ENCODE results near the gene BAD. TPM values are rescaled to one million over a fixed set of nuclear protein-coding genes. Genes with fewer than 3 reads are reported as not detected.
"Not testable (repeated sequence)": the region's sequence is repeated elsewhere in the genome, so short reads cannot be mapped to it uniquely, and the experiment has no call there.

The BAD gene
- 10 to 100 TPM; 32.0 to 36.3 TPM for total RNA-seq

DNA sequence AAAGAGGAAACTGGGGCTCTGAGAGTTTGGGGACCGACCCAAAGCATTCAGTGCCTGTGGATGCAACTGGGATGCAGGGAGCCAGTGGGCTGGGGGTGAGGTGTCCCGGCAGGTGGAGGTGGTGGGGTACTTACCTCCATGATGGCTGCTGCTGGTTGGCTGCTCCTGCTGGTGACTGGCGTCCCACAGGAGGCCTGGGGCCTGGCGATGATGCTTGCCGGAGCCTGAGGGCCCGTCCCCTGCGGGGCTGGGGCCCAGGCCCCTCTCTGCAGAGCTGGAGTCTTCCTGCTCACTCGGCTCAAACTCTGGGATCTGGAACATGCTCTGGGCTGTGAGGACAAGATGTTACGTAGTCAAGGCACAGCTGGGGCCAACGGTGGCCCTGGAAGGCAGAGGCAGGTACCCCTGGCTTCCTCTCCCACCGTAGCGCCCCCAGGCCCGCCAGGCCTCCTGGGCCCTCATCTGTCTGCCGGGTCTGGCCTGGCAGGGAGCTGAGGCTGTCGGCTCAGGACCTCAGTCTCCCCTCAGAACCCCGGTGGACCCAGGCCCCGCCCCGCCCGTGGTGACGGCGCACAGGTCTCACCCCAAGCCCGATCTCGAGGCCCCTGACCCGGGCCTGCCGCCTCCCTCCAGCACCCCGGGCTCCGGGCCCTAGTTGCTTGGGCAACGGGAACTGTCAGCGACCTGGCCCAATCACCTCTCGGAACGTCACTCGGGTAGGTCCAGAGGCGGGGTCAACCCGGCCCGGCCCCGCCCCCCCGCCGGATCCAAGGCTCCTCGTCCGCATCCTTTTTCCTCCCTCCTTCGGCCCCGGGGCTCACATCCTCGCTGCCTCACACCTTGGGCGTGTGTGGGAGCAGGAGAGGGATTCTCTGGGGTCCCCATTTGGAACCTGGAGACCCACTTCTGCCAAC is at the start of gene BAD:
BAD (minus strand) TSS at position 618 of the 914 bp plus-strand sequence; CDS start at position 321, 297 bp downstream.
- POLR2A ChIA-PET, result interaction anchor here (0.7 to 3.3 kb wide), 6 partner anchors 14 to 78 kb away, joined by 3 to 20 read pairs (median 4); partner anchors contain the start of genes CATSPERZ, FERMT3, FKBP2 and TRMT112
- CTCF ChIA-PET, result interaction anchor here (0.6 to 3.4 kb wide), 6 partner anchors 11 to 33 kb away, joined by 3 to 26 read pairs (median 6); partner anchors contain the start of genes CATSPERZ and PLCB3

DNA sequence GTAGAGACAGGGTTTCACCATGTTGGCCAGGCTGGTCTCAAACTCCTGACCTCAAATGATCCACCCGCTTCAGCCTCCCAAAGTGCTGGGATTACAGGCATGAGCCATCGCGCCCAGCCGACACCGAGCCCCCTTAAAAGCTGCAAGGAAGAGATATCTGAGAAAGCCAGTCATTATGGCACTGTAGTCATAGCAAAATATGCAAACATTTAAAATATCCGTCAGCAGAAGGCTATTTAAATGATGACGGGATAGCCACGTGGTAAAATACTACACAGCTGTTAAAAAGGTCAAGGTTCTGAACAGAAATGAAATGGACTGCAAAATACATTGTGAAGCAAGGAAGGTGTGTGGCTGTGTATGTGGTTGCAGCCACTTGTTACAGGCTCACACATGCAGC is 49.1 kb upstream of the BAD start:
- CTCF ChIA-PET, result interaction anchor here (1.2 to 1.5 kb wide), 3 partner anchors 16 to 33 kb away, joined by 3 to 5 read pairs (median 3); partner anchors contain the start of gene CATSPERZ
- POLR2A ChIA-PET, result no interaction called here

DNA sequence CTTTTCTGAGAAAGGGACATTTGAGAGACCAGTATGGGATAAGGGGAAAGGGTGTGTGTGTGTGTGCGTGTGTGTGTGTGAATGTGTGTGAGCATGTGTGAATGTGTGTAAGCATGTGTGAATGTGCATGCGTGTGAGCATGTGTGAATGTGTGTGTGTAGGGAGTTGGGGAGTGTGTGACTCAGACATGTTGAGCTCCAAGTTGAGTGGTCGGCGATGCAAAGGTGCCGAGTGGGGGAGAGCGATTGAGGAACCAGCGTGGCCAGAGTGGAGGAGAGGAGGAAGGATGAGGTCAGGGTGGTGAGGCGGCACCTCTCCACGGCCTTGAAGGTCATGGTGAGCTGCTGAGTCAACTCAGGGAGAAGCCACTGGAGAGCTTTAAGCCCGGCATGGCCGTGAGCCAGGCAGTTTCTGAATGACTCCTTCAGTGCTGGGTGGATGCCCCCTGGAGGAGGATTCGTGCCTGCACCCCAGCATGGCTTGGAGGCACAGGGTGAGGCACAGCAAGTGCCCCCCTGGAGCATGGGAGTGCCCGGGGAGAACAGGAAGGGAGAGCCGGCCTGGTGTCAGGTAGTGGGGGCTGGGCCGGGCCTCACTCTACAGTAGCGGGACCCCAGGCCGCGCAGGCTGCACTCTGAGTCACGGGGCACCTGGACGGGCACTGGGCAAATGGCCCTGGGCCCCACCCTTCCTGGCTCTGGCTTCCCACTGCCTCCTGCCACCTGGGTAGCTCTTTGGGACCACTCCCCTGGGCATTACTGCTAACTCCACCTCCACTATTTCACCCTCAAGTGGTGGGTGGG is 47.3 kb upstream of the BAD start:
- POLR2A ChIA-PET, result interaction anchor here (0.8 to 3.1 kb wide), 8 partner anchors 8 to 61 kb away, joined by 3 to 25 read pairs (median 4); partner anchors contain the start of genes CCDC88B, ESRRA, PRDX5 and TRMT112
- CTCF ChIA-PET, result interaction anchor here (0.6 to 2.3 kb wide), 18 partner anchors 9 to 88 kb away, joined by 3 to 27 read pairs (median 4); partner anchors contain the start of genes CCDC88B, PRDX5 and TRMT112

DNA sequence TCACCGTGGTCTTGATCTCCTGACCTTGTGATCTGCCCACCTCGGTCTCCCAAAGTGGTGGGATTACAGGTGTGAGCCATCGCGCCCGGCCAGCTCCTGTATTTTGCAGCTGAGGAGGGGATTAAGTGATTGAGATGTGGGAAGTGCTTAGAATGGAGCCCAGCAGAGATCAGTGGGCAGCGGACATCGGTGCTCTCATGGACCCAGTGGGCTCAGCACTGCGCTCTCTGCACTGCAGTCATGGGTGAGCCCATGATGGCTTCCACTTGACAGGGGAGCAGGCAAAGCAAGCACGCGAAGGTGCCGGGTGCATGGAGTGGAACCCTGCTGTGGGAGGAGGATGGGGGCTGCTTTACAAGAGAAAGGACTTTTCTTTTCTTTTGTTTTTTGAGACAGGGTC is 46.4 kb upstream of the BAD start:
- CTCF ChIA-PET, result interaction anchor here (0.6 to 2.3 kb wide), 11 partner anchors 8 to 33 kb away, joined by 3 to 27 read pairs (median 7); partner anchors contain the start of genes CCDC88B, PRDX5 and TRMT112
- POLR2A ChIA-PET, result interaction anchor here (1.0 to 3.1 kb wide), 3 partner anchors 11 to 26 kb away, joined by 4 to 25 read pairs (median 6); partner anchors contain the start of genes ESRRA, PRDX5 and TRMT112

DNA sequence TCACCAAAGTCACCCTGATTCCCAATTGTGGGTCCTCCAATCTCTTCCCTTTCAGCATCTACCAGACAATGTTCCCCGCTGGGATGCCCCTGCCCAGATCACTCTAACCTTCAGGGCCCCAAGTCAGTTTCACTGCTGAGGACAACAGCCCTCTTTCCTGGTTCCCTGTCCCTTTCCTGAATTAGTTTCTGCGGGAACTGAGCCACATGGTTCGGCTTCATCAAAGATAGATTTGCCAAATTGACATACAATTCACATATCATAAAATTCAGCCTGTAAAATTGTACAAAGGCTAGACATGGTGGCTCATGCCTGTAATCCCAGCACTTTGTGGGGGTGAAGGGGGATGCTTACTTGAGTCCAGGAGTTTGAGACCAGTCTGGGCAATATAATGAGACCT is 43.5 kb upstream of the BAD start:
- ChIA-PET CTCF (interaction anchor here (0.9 kb wide), 1 partner anchor 10 kb away, joined by 3 read pairs; the partner anchor contains the start of genes PRDX5 and TRMT112), POLR2A (no interaction called here)

DNA sequence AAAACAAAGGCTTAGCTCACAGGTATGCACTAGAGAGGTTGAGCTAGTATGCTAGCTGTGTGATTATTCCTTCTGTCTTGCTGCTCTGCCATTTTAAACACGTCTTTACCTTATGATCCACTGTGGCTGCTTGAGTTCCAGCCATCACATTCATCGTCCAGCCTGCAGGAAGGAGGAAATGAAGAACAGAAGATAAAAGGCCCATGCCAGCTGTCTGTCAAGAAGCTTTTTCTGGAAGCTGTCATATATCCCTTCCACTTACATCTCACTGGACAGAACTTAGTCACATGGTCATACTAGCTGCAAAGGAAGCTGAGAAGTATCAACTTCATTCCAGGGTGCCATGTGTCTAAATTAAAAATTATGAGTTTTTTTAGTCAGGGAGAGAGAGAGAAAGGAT is 42.9 kb upstream of the BAD start:
- POLR2A ChIA-PET, result no interaction called here
- CTCF ChIA-PET, result interaction anchor here (0.9 kb wide), 1 partner anchor 10 kb away, joined by 3 read pairs; the partner anchor contains the start of genes PRDX5 and TRMT112

DNA sequence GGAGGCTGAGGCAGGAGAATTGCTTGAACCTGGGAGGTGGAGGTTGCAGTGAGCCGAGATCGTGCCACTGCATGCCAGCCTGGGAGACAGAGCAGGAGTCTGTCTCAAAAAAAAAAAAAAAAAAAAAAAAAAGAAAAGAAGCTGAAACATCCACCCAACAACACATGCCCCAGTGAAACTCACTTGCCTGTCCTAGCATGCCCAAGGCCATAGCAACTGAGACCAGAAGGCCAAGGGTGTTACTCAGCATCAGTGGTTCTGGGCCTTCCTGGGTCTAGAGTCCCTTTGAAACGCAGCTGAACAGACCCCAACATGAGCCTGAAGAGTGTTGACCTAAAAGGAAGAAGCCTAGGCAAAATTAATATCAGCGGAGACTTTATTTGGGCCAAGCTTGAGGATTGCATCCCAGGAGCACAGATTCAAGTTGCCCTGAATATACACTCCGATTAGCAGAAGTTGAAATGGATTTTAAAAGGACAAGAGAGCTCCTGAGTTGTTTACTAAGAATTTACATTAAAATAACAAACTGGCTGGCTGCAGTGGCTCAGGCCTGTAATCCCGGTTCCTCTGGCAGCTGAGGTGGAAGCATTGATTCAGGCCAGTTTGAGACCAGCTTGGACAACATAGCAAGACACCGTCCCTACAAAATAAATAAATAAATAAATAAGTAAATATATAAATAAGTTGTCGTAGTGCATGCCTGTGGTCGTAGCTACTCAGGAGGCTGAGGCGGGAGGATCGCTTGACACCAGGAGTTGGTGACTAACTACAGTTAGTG is 40.4 kb upstream of the BAD start:
- CTCF ChIA-PET, result interaction anchor here (1.2 kb wide), 2 partner anchors 73 to 177 kb away, joined by 3 to 6 read pairs; partner anchors contain the start of gene PLCB3
- POLR2A ChIA-PET, result interaction anchor here (0.6 kb wide), 1 partner anchor 79 kb away, joined by 3 read pairs; no protein-coding TSS in a partner anchor

DNA sequence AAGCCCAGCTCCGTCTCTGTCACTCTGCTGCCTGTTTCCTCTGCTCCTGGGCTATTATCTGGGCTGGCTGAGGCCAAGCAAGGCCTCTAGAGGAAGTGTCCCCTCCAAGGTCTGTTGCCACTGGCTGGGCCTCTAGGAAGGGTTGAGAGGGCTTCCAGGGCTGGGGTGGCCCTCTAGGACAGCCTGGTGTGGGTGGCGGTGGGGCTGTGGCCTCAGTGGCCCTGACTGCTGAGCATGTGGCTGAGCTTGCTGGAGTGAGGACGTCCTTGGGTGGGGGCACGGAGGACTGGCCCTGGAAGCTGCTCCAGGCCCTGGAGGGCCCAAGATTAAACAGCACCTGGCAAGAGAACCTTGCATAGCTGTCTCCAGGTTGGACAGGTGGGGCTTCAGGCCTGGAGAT is 39.5 kb upstream of the BAD start:
- CTCF ChIA-PET, result interaction anchor here (2.7 kb wide), 1 partner anchor 8 kb away, joined by 10 read pairs; no protein-coding TSS in a partner anchor
- POLR2A ChIA-PET, result not testable (repeated sequence)

DNA sequence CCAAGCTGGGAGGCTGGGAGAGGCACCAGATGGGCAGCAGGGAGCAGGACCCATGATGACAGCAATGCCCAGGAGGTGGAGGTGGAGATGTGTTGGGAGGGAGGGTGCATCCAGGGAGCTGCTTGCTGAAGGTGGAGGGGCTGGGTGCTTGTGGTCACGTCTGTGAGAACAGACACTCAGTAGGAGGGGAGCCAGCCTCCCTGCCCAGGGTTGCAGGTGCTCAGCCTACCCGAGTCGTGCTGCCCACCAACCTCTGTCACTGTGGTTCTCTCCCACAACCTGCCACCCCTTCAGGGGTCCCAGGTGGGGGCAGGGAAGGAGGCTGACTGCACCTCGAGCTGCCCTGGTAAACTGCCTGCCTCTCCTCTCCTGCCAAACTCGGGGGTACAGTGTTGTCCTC is 38.9 kb upstream of the BAD start:
- ChIA-PET CTCF (interaction anchor here (2.7 kb wide), 1 partner anchor 9 kb away, joined by 10 read pairs; no protein-coding TSS in a partner anchor), POLR2A (no interaction called here)

DNA sequence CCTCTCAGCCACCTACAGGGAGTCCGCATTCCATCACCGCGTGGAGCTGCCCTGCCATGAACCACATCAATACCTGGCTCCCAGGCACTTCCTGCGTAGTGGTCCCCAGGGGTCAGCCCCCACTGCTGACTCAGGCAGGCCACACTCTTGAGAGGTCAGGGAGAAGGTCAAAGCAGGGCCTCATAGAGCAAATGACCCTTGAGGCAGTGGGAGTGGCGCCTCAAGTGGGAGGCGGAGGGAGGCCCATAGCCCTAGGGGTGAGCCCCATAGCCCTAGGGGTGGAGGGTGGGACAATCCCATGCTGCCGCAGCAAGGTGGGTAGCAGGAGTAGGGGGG is 38.4 kb upstream of the BAD start:
- ChIA-PET CTCF (interaction anchor here (0.9 to 2.7 kb wide), 2 partner anchors 9 to 22 kb away, joined by 3 to 10 read pairs; no protein-coding TSS in a partner anchor), POLR2A (no interaction called here)

DNA sequence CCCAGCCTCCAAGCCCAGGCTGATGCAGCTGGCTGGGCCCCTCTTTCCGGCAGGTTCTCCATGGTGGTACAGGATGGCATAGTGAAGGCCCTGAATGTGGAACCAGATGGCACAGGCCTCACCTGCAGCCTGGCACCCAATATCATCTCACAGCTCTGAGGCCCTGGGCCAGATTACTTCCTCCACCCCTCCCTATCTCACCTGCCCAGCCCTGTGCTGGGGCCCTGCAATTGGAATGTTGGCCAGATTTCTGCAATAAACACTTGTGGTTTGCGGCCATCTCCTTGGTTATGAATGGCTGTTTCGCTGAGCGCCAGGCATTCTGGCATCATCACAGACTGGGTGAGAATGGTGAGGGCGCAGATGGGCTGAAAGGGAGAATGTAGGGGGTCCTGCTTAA is 37.1 kb upstream of the BAD start:
- ChIA-PET CTCF (interaction anchor here (2.7 kb wide), 1 partner anchor 11 kb away, joined by 10 read pairs; no protein-coding TSS in a partner anchor), POLR2A (no interaction called here)

DNA sequence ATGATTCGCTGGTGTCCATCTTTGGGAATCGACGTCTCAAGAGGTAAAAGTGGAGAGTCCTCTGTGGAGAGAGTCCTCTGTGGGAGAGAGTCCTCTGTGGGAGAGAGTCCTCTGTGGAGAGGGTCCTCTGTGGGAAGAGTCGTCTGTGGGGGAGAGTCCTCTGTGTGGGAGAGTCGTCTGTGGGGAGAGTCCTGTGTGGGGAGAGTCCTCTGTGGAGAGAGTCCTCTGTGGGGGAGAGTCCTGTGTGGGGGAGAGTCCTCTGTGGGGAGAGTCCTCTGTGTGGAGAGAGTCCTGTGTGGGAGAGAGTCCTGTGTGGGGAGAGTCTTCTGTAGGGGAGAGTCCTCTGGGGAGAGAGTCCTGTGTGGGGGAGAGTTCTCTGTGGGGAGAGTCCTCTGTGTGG is 36.6 kb upstream of the BAD start:
- POLR2A ChIA-PET, result no interaction called here
- CTCF ChIA-PET, result no interaction called here

DNA sequence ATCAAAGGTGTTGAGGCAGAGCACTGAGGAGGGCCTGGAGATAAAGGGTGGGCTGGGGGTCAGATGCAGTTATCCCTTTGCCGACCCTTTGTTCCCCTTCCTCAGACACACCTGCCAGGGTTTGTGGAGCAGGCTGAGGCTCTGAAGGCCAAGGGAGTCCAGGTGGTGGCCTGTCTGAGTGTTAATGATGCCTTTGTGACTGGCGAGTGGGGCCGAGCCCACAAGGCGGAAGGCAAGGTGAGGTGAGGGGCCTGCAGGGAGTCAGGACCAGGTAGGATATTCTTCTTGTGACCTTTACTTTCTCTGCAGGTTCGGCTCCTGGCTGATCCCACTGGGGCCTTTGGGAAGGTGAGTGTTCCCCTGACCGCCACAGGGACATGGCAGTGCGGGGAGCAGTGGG is 36.1 kb upstream of the BAD start:
- CTCF ChIA-PET, result interaction anchor here (0.7 kb wide), 1 partner anchor 11 kb away, joined by 4 read pairs; no protein-coding TSS in a partner anchor
- POLR2A ChIA-PET, result no interaction called here

DNA sequence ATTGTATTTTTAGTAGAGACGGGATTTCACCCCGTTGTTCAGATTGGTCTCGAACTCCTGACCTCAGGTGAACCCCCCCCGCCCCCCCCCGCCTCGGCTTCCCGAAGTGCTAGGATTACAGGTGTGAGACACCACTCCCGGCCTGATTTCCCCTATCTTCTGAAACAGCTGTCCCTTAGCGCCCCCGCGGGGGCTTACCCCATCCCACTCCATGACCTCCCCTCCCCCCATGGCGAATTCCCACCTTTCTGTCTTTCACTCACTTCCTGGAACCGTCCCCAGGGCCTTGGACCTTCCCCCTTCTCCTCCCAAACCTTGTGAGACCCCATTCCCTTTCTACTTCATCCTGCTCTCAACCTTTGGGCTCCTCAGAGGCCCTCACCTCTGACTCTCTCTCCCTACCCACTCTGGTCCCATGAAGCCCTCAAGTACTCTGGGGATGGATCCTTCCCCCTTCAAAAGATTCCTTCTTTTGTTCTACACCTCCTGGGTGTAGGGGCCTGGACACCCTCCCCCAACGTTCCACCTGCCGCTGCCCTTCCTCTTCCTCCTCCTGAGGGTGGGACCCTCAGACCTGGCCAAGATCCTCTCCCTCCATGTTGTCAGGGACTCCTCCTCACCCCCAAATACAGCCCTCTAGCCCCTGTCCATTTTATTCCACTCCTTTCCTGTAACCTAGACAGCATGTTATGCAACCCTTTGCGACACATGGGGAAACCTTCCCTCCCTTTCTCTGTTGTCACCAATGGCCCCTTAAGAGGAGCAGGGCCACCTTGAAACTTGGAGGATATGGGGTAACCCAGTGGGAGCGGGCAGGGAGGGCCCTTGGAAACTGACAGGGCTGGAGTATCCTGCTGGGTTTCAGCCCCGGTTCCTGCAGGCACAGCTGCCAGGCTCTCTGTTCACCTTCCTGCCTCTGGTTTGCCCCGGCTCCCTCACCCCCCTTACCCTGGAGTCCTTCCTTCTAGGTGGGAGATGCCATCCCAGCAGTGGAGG is 34.6 kb upstream of the BAD start:
- ChIA-PET CTCF (interaction anchor here (1.0 to 3.2 kb wide), 5 partner anchors 16 to 130 kb away, joined by 4 to 43 read pairs (median 8); partner anchors contain the start of genes CATSPERZ, CCDC88B, ESRRA and PLCB3), POLR2A (interaction anchor here (0.5 to 3.4 kb wide), 8 partner anchors 10 to 112 kb away, joined by 3 to 17 read pairs (median 4); partner anchors contain the start of genes CCDC88B and FERMT3)

DNA sequence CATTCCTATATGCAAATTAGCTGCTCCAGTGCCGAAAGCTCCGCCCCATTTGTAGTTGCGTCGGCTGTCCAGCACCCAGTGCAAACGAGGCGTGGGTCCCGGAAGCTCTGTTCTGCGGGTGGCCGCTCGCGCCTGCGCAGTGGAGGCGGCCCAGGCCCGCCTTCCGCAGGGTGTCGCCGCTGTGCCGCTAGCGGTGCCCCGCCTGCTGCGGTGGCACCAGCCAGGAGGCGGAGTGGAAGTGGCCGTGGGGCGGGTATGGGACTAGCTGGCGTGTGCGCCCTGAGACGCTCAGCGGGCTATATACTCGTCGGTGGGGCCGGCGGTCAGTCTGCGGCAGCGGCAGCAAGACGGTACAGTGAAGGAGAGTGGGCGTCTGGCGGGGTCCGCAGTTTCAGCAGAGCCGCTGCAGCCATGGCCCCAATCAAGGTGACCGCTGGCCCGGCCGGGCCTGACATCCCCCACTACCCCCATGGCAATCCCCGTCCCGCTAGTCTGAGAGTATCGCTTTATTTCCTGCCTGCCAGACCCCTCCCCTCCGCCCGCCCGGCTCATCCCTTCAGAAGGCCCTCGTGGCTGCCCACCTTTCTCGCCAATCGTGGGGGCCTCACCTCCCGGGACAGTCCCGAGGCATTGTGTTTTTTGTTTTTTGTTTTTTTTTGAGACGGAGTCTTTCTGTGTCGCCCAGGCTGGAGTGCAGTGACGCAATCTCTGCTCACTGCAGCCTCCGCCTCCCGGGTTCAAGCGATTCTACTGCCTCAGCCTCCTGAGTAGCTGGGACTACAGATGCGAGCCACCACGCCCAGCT is 33.7 kb upstream of the BAD start, which contains the start of gene PRDX5:
PRDX5 (plus strand) TSS at position 161 of the 805 bp plus-strand sequence; CDS start at position 256, 95 bp downstream.
- CTCF ChIA-PET, result interaction anchor here (0.6 to 3.2 kb wide), 16 partner anchors 10 to 637 kb away, joined by 3 to 43 read pairs (median 5); partner anchors contain the start of genes CATSPERZ, CCDC88B, ESRRA and PLCB3
- POLR2A ChIA-PET, result interaction anchor here (0.5 to 3.4 kb wide), 18 partner anchors 9 to 444 kb away, joined by 3 to 25 read pairs (median 5); partner anchors contain the start of genes BAD, CCDC88B, ESRRA and FERMT3

Data from activated CD8-positive, alpha-beta memory T cell treated with anti-CD3 and anti-CD28 coated beads for 36 hours (primary cell).